SH-SY5Y (cell line): ENCODE measurements around the gene LTC4S.

ENCODE experiments used
- GATA2 ChIP-seq: IDR thresholded peaks from 2 replicates; pipeline ENCODE4 v1.6.1; 2011; ENCODE audit warnings: mild to moderate bottlenecking, low read depth, low read length
- GATA3 ChIP-seq: IDR thresholded peaks from 2 replicates; pipeline ENCODE4 v1.6.1; 2011; ENCODE audit warnings: low read depth, mild to moderate bottlenecking, low read length, moderate library complexity

GRCh38 chr5:179781846-179782245 is 11.9 kb upstream of the LTC4S start:
- no peak for TF ChIP-seq GATA2
- TF ChIP-seq GATA3, result no peak
